ENCODE measurements around the gene STPG4.

STPG4 gene

GRCh38 chr2:47073217-47073616, 81.9 kb downstream of the STPG4 start:
- no peak for DNase-seq

- DNase-seq: peak in 22 of 58 donors; percentile 32 to 75 (median 65)
Measured at GRCh38 chr2:47072728-47073191, 82.3 kb downstream of the STPG4 start.

- peak in 57 of 58 donors; percentile 35 to 93 (median 76) for DNase-seq
Measured at GRCh38 chr2:47072018-47072691, 83.0 kb downstream of the STPG4 start.

GRCh38 chr2:47070920-47071824, 83.9 kb downstream of the STPG4 start:
- DNase-seq: peak in 37 of 58 donors; percentile 24 to 61 (median 47)

GRCh38 chr2:47070155-47070919, 84.8 kb downstream of the STPG4 start:
- DNase-seq: no peak

GRCh38 chr2:47069628-47070154, 85.4 kb downstream of the STPG4 start:
- DNase-seq: peak in 25 of 58 donors; percentile 16 to 61 (median 31)

- no peak for DNase-seq
Measured at GRCh38 chr2:47068981-47069627, 86.0 kb downstream of the STPG4 start.

- DNase-seq: no peak
Measured at GRCh38 chr2:47067788-47068407, 87.2 kb downstream of the STPG4 start.

GRCh38 chr2:47065771-47066380, 89.2 kb downstream of the STPG4 start:
- DNase-seq: no peak

- DNase-seq: no peak
Measured at GRCh38 chr2:47065343-47065742, 89.8 kb downstream of the STPG4 start.

GRCh38 chr2:47064106-47064505, 91.0 kb downstream of the STPG4 start:
- peak in 33 of 58 donors; percentile 27 to 81 (median 51) for DNase-seq

GRCh38 chr2:47063538-47063930, 91.6 kb downstream of the STPG4 start:
- no peak for DNase-seq

GRCh38 chr2:47062681-47063537, 92.2 kb downstream of the STPG4 start:
- DNase-seq: peak in 32 of 58 donors; percentile 13 to 84 (median 42)

- DNase-seq: no peak
Measured at GRCh38 chr2:47061944-47062678, 93.0 kb downstream of the STPG4 start.

GRCh38 chr2:47060652-47061170, 94.4 kb downstream of the STPG4 start:
- peak in 4 of 58 donors; percentile 15 to 49 (median 32) for DNase-seq

- peak in 26 of 58 donors; percentile 12 to 70 (median 38) for DNase-seq
Measured at GRCh38 chr2:47058003-47058931, 96.8 kb downstream of the STPG4 start.

GRCh38 chr2:47057687-47058002, 97.5 kb downstream of the STPG4 start:
- DNase-seq: peak in 2 of 58 donors; percentile 26 to 31

Data from anterior cingulate cortex (tissue), 58 donors.